HG02973 (cell line): Measurements from ENCODE around the gene PDHA1.

Source experiments
- ATAC-seq: cut with Tn5 transposase; IDR thresholded peaks from one replicate; pipeline ENCODE4 v1.9.1; 2021; ENCODE audit warnings: moderate library complexity; ENCODE audit not compliant: unreplicated experiment

The PDHA1 gene

DNA sequence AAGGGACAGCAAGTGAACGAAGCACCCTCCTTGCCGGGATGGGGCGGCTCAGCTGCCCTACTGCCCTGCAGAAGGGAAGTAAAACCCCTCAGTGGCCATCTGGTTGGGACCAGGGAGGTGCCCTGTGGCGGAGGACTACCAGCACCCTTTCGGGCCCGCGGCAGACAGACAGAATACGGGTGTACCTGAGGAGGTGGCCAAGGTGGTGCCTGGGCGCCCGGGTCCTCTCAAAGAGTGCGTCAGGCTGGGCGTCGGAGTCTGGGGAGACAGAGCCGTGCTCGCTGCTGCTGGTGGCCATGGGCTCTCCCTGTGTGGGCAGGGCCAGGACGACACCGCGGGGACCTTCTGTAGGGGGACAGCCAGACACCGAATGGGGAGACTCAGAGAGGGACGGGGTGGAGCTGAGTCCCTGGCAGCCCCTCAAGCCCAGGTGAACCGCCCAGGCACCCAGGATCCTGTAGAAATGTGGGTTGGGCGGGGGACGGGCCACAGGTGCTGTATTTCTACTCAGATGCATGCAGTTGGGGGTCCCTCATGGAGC is 29.7 kb downstream of the PDHA1 start:
- ATAC-seq, result no peak

DNA sequence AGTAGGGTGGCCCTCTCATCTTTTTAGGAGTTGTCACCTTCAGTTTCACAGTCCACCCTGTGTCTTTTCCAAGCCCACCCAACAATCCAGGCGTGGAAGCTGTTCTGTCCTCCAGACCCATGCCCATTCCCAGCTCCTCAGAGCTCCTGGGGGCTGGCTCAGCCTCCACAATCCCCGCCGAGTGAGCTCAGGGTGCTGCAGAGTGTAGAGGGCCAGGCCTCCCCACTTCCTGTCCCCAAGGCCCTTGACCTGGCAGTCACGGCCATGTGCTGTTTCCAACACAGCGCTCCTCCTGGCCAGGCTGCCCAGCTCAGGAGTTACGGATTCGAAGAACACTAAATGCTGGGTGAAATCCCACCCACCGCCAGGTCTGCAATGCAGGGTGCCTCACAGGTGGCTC is 31.8 kb downstream of the PDHA1 start:
- no peak for ATAC-seq

DNA sequence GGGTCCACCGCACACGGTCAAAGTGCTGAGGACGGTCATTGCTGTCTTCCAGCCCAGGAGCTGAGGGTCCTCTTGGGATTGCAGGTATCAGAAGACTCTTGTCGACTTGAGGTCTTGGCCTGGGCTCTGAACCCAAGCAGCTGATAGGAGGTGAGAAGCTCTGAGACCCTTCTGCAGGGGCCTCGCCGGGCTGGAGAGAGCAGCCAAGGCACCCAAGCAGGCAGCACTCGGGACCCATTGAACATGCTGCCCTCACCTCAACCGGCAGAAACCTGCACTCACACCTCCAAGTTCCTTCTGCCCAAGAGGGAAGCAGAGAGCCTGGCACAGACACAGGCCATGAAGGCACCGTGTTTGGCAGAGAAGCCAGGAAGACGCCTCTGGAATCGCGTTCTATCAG is 34.1 kb downstream of the PDHA1 start:
- no peak for ATAC-seq

DNA sequence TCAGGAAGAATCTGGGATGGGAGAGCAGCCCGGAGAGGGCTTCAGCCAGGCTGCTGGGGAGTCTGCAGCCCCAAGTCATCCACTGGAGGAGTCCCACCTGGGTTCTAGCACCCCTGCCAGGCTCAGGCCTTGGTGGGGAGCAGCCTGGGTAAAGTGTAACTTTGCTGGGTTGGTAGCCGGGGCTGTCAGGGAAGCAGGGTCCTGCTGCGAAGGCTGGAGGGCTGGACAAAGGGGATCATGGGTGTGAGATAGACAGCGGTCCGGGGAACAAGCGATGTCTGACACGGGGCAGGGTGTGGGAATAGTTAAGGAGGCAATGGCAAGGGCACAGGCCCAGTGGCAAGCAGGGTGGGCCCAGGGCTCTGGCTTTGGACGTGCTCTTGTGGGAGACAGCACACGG is 37.6 kb downstream of the PDHA1 start:
- no peak for ATAC-seq

DNA sequence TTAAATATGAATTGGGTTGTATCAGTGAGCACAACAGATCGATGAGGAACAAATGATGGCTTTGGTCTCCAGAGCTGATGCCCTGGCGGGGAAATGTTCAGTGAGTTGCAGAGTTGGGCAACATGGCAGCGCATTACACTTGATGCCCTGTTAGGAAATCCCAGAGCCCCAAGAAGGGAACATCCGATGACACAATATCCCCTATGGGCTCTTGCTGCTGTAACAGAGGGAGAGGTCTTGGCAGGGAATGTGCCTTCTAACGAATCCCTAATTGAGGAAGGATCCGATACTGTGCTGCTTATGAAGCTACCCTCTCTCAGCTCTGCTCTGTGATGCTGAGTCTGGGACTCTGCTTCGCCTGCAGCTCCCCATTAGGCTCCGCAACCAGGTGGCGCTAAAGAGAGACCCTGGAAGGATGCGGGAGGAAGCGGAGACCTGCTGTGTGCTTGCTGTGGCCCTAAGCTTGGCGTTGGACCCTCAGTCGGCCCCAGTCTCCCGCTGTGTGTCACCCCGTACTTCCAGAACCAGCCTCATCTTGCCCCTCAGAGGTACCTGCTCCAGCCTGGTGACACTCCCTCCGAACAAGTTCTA is 38.9 kb downstream of the PDHA1 start:
- peak; percentile 79 for ATAC-seq

DNA sequence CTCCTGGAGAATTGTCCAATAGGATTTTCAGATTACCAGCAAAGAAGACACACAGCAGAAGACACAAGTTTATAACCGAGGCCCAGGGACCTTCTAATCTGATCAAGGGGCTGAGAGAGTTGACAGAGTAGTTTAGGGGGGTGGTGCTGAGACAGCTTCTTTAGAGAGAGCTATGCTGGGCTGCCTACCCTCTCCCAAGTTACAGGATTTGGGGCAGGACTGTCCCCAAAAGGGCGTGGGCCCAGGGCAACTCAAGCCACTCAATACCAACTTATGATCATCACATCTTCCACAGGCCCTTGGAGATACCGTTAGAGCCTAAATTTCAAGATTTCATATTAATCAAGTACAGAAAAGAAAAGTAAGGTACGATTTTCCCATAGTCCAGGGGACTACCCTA is 43.0 kb downstream of the PDHA1 start:
- no peak for ATAC-seq

- no peak for ATAC-seq
These were observed 44.4 kb downstream of the PDHA1 start for GRCh38 chrX:19388064-19388679.

DNA sequence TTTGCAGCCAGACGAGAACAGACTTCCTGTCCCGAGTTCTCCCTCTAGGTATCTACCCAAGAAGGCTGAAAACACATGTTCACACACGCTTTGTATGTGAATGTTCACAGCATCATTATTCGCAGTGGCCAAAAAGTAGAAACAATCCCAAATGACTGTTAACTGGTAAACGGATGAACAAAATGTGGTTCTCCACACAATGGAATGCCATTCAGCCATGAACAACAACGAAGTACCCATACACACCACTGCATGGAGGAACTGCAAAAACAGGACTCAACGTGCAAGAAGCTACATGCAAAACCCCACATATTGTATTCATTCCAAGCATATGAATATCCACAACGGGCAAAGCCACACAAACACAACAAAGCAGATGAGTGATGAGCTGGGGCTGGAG is 45.0 kb downstream of the PDHA1 start:
- ATAC-seq, result no peak

DNA sequence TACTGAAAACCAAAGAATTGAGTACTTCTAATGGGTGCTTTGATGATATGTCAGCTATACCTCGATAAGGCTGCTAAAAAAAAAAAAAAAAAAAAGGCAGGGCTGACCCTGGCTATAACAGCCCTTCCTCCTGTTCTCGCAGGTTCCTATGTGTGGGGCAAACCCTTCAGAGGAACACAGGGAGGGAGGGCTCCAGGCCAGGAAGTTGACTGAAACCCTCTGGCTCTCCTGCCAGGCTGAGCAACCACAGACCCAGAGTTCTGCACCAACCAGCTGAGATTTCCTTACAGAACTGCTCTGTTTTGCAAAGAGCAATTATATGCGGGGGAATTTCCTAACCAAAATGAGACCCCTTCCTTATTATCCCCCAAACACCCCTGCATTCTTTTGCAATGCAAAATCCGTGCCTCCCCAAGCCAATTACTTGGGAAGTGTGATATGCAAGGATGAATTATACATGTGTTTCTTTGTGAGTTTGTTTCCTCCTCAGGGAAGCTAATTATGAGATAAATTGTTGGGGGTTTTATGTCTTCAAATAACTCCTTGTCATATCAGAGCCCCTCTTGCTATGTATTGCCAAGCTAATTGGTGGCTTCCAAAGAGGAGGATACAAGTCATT is 45.6 kb downstream of the PDHA1 start:
- no peak for ATAC-seq

- no peak for ATAC-seq
These were observed 48.4 kb downstream of the PDHA1 start for GRCh38 chrX:19392078-19392477.

GRCh38 chrX:19392703-19393102 is 49.0 kb downstream of the PDHA1 start:
- no peak for ATAC-seq

DNA sequence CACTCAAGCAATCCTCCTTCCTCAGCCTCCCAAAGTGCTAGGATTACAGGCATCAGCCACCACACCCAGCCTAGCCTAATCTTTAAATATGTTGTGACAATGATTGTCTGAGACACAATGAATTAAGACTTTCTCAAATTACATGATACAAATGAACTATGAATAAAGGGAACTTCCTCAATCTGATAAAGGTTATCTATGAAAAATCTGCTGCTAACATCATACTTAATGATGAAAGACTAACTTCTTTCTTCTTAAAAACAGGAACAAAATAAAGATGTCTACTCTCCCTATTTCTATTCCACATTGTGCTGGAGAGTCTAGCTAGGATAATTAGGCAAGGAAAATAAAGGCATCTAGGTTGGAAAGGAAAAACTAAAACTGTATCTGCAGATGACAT is 60.0 kb downstream of the PDHA1 start:
- ATAC-seq, result no peak

DNA sequence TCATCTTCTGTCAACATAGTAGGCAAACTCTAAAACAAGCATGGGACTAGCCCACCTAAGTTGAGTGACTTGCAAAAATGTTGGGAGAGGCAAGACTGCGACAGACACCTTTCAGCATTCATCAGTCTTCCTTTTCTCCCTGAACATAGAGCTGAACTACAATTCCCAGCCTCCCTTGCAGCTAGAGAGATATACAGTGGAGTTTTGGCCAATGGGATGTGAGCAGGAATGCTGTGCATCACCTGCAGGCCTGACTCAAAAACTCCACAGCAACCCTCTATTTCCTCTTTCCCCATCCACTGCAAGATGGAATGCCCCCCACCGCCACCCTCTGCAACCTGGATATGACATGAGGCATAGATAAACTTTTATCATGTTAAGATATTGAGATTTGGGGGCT is 66.5 kb downstream of the PDHA1 start:
- ATAC-seq, result no peak
